GM18870 (cell line): Measurements from ENCODE around the gene TCP1.
"Not testable (repeated sequence)": the region's sequence is repeated elsewhere in the genome, so short reads cannot be mapped to it uniquely, and the experiment has no call there.

Experiments
- ATAC-seq: cut with Tn5 transposase; IDR thresholded peaks from one replicate; pipeline ENCODE4 v1.9.1; 2021; ENCODE audit warnings: moderate library complexity; ENCODE audit not compliant: unreplicated experiment

TCP1 gene

DNA sequence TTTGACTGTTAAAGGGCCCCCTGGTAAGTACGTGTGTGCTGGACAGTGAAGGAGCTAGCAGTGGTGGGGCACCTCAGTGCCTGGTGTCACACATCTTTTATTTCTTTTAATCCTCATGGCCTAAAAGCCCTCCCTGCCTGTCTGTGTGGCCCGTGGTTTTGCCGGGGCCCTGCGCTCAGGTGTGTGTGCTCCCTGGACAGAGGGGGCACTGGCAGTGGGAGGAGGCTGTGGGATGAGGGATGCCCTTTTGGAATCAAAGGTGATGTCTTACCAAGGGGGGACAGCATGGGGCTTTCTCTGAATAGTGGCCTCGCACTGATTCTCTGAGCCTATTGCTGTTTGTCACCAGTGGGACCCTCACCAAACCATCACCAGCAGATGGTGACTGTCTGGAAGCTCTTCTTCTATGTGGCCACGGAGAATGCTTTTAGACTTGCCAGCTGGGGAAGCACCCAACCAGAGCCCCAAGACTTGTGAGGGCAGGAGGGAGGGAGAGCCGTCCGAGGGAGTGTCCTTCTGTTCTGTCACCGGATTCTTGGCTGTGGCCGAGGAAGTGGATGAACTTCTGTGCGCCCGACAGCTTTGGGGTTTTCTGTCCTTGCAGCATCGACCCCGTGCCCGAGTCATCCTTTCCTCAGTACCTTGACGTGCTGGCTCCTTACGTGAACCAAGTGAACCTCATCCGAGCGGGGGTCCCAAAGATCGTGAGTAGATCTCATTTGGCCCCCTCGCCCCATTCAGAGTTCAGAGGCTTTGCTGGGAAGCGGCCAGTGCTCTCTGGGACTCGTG is 28.7 kb upstream of the TCP1 start:
- no peak for ATAC-seq

DNA sequence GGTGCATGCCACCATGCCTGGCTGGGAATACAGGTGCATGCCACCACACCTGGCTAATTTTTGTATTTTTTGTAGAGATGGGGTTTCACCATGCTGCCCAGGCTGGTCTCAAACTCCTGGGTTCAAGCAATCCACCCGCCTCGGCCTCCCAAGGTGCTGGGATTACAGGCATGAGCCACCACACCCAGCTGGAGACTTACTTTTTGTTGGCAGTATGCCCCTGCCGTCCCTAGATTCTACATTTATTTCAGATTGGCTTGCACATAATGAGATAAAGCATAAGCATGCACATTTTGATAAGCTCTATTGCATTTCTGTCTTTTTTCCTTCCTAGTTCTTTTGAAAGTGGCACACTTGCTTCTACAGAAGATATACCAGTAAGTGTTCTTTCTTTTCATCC is 27.4 kb upstream of the TCP1 start:
- ATAC-seq = not testable (repeated sequence)

DNA sequence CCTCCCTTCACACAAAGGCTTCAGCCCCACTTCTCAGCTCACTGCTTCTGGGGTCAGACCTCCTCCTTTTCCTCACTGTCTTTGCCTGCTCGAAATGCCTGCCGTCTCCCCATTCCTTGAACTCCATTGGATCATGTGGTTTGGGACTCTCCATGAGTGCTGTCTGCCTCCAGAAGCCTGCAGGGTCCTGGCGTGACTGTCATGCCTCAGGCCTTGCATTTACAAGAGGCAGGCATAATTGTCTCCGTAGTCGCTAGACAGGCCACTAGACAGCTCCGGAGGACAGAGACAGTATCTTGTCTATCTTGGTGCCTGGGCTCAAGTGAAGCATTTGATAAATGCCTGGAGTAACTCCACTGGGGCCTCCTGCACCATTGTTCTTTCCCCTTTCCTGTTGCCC is 26.0 kb upstream of the TCP1 start:
- no peak for ATAC-seq

DNA sequence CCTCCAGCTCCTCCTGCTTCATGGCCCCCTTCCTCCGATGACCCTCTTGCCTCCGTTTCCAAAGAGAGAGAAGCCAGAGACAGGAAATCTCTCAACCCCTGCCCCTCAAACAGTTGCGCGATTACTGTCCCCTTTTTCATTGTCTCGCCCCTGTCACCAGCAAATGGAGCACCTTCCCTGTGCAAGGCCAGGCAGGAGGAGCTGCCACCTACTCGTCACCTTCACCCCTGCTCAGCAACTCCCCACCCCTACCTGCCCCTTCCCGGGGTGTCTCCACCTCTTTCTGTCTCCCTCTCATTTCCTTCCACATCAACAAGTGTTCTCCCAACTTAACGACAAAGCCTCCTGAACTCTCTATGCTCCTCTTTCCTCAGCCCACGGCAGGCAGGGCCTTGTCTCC is 24.4 kb upstream of the TCP1 start:
- ATAC-seq = no peak

DNA sequence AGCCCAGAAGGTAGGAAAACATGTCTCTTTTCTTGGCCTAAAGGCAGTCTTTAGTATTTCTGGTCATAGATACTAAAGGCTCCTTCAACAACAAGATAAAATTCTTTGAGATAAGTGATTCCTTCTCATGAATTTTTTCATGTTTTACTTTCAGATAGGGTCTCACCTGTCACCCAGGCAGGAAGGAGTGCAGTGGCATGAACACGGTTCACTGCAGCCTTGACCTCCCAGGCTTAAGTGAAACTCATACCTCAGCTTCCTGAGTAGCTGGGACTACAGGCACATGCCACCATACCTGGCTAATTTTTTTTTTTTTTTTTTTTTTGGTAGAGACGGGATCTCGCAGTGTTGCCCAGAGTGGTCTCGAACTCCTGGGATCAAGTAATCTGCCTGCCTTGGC is 19.7 kb upstream of the TCP1 start:
- no peak for ATAC-seq

DNA sequence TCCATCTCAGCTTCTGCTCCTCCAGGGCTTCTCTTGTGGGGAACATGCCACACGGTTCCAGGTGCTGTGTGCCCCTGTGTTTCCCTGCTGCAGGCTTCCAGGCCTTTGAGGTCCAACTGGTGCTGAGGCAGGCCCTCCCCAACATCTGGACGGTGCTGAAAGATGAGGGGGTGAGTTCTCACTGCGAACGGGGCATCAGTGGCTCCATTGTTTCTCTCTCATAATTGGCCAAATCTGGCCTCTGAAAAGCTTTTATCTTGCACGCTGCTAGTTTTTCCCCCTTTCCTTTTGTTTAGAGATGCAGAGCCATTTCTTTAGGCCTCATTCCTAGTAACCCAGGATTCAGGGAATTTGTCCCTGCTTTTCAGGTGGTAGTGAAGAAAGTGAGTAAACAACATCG is 19.2 kb upstream of the TCP1 start:
- ATAC-seq = no peak

DNA sequence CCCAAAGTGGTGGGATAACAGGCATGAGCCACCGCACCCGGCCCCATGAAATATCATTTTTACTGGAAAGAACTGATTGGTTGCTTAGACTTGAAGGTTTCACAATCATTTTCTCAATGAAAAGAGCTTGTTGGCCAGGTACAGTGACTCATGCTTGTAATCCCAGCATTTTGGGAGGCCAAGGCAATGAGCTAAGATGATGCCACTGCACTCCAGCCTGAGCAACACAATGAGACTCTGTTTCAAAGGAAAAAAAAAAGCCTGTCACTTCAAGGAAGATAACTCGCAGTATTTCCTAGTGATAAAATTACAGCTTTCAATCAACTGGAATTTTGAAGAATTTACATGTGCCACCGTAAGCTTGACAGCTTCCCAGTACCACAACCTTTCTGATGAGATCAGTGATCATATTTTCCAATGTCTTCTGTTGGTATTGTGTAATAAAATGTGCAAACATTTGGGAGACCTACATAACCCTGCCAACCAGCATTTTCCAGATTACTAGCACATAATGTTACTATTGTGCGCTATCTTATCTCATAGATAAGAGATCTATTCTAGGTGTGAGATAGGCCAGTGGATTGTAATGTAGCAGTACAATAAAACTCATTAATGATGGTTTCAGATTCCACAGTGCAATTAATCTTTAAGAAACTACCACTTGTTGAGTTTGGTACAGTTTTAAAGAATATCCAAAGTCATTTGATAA is 17.9 kb upstream of the TCP1 start:
- ATAC-seq = no peak

DNA sequence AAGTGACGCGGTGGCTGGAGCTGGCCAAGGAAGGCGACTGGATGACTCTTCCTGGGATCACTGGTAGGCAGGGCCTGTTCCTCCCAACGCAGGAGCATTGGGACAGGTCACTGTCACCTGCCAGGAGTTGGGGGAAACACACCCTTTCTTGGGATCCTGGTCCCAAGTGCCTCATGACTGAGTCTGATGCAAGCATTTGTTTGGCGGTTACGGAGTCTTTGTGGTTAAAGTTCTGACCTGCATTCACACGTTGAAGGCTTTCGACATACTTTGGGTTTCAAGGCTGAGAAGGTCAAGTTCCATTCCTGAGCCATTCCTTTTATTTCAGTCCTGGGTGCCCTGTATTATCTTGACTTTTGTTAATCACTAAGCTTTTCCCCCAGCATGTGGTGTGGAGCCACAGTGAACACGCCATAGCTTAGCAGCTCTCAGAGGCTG is 16.6 kb upstream of the TCP1 start:
- no peak for ATAC-seq

DNA sequence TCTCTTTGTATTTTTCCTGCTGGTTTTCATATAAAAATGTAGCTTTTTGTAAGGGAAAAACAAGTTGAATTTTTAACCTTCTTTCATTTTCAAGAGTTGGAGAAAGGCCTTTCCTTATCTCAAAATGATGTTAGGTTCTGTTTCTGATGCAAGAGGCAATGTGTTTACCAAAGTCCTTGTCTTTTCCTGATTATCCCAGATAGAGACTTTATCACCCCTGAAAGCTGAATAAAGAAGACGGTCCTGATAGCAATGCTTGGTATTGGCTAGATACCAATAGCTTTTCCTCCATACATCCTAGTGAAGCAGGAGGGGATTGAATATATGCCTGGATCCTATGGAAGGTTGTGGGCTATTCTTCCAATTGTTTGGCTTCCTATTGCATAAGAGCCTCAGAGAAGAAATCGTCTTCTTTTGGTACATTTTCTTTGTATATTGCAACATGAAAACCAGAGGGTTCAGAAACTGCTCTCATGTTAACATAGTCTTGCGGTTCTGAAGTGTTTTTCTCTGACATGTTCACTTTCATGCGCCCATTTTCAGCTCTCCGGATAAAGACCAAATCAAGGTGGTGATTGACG is 16.1 kb upstream of the TCP1 start:
- ATAC-seq = no peak

DNA sequence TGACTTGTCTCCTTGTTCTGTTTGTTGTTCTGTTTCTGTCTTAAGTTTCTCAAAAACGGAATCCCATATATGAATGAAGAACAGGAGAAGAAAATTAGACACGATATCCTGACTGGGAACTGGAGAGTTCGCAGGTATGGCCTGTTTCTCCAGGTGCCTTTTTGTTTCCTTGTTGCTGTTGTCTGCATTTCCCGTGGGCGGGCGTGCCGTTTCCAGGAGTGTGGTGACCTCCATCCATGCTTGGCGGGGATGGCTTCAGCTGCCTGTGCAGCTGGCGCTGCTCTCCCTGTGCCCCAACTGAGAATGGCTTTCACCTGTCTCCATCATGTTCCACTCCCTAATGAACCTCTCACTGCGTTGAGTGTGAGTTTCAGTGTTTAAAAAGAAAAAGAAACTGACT is 15.1 kb upstream of the TCP1 start:
- ATAC-seq = no peak

DNA sequence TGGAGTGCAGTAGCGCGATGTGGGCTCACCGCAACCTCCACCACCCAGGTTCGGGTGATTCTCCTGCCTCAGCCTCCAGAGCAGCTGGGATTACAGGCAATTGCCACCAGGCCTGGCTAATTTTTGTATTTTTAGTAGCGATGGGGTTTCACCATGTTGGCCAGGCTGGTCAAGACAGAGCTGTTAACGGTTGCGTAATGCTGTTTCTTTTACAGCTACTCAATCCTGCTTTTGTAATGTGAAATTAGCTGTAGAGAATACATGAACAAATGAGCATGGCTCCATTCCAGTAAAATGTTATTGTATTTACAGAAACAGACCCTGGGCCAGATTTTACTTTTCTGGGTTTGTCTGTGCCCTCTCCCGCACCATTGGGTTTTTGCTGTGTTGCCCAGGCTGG is 12.5 kb upstream of the TCP1 start:
- ATAC-seq = no peak

DNA sequence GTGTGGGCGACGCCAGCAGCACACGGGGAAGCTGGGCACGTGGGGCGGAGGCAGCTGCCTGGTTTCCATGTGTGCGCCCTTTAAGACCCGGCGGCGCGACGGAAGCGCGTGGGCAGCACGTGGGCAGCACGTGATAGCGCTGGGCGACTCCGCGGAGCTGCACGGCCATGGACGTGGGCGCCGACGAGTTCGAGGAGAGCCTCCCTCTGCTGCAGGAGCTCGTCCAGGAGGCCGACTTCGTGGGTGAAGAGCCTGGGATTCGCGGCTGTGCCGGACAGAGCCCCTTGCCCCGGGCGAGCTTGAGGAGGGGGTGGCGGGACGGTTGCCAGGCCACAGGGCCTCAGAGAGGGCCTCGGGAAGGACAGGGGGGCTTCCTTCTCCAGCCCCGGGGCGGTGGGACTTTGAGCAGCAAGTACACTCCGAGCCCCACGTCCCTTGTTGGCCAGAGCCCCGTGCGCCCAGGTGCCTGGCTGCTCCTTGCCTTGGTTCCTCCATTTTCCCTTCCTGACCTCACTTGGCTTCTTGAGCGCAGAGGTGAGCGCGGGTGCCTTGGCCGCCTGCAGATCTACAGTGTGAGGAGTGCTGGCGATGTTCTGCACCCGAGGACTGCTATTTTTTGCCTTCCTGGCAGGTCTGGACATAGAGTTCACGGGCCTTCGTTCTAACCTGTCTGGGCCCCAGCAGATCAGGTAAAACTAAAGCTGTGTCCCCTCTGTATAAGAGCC is 10.9 kb upstream of the TCP1 start, which contains the start of gene PNLDC1:
PNLDC1 (plus strand) TSS at position 136 of the 725 bp plus-strand sequence; CDS start at position 168, 32 bp downstream.
- ATAC-seq = no peak

DNA sequence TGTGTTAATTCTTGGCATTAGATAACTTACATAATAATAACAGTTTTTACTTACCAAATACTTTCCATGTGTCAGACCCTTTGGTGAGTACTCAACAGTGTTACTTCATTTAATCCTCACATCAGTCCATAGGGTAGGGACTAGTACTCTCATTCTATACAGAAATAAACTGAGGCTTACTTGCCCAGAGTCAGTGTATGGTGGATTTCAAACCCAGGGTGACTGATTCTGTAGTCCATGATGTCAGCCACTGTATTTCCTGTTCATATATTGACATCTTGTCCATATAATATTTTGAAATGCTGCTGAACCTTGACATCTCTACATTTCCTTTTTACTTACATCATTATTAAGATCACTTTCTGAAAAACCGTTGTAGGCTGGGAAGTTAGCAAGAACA is 8.2 kb upstream of the TCP1 start:
- ATAC-seq = no peak

DNA sequence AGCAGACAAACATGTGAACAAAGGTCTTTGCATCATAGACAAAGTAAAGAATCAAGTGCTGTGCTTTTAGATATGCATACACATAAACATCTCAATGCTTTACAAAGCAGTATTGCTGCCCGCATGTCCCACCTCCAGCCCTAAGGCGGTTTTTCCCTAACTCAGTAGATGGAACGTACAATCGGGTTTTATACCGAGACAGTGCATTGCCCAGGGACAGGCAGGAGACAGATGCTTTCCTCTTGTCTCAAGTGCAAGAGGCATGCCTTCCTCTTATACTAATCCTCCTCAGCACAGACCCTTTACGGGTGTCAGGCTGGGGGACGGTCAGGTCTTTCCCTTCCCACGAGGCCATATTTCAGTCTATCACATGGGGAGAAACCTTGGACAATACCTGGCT is 5.6 kb upstream of the TCP1 start:
- ATAC-seq = not testable (repeated sequence)

DNA sequence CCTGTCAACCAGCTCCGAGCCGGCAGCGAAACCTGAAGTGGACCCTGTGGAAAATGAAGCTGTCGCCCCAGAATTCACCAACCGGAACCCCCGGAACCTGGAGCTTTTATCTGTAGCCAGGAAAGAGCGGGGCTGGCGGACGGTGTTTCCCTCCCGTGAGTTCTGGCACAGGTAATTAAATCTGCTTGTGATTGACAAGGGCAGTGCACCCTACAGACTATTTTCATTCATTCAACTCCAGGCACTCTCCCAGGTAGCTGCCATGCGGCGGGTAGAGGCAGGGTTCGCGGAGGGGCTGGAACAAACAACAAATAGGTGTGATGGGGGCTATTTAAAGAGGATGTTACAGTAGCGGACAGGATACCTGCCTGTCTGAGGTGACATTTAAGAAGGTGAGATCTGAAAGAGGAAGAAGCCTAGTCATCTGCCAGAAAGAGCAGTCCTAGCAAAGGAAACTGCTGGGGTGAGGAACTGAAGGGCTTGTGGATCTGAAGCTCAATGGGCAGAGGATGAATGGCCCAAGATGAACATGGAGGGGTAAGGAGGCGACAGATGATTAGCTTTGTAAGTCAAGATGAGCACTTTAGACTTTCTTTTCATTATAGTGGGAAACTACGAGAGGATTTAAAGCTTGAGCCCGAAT is 1.7 kb upstream of the TCP1 start:
- no peak for ATAC-seq

DNA sequence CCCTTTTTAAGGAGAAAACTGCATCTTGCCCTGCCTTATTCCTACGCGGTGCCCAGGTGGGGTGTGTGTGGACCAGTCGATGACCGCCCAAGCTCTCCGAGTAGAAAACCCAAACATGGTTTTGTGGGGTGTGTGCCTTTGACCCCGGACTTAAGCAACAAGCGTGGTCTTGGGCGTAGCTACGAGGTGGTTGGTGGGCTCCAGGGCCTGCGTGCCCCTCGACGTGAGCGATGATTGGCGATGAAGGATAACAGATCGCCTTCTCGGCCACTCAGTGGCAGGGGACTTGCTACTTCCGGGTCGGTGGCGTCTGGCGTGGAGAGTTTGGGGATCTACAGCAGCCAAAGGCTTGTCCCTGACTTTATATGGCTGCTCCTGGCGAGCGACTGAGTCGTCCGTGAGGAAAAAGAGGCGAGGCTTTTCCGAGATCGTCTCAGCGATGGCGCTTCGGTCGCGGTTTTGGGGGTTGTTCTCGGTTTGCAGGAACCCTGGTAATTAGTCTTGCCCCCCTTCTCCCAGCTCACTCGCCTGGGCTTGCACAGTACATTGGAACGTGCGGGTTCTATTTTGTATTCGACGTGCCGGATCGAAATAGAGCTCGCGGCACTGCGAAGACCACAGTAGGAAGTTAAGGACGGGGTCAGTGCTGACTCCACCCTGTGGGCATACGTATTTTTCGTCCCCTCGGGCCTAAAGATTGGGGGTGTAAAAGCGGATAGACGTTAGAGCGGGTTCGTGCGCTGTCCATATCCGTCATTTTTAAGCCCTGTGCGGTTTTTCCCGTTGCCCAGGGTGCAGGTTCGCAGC is 950 bp upstream of the TCP1 start, which contains the start of gene MRPL18:
MRPL18 (plus strand) TSS at position 319 of the 807 bp plus-strand sequence; CDS start at position 440, 121 bp downstream.
- peak; percentile 74 for ATAC-seq

DNA sequence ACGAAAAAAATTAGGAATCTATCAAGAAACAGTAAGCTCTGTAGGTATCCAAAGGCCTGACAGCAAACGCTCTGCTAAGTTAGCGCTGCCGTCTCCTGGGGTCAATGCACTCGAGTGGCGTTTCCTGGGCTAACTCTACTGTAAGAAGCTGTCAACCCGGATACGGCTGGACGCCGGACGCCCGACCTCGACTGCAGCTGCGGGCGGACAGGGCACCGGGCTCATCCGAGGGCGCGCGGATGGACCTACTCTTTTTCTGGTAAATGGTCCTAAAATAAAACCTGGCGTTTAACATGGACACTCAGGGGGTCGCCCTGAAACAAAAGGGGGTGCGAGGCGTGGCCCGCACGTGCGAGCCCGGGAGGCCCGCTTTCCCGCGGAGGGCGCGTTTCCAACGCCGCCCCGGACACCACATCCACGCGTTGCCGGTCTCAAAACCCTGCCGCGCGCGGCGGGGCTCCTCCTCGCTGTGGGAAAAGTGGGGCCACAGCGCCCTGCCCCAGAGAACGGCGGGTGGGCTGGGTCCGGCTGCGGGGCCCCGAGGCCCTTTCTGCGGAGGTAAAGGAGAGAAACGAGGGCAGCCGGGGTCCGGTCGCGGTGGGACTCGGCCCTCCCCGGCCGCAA is 537 bp downstream of the TCP1 start:
- no peak for ATAC-seq

DNA sequence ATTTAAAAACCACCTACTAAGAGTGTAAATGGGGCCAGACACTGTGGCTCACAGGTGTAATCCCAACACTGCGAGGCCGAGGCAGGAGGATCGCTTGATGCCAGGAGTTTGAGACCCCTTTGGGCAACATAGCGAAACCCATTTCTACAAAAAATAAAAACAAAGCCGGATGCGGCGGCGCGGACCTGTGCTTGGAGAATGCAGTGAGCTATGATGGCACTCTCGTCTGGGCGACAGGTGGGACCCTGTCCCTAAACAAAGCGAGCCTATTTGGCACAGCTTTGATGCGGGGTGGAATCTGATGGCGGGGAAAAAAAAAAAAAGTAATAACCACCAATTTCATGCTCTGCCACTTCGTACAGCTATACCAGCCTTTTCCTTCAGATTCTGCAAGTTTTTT is 1.1 kb downstream of the TCP1 start:
- no peak for ATAC-seq

DNA sequence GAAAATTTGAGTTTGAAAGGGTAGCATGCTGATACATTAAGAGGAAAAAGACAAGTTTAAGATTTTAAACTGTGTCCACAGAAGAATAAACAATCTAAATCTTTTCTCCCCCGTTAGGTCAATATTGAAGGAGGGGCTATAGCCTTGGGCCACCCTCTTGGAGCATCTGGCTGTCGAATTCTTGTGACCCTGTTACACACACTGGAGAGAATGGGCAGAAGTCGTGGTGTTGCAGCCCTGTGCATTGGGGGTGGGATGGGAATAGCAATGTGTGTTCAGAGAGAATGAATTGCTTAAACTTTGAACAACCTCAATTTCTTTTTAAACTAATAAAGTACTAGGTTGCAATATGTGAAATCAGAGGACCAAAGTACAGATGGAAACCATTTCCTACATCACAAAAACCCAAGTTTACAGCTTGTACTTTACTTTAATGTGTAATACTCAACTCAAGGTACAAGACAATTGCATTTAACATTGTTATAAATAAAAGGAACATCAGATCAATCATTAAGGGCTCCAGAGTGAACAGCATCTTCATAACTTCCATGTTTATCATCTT is 10.8 kb downstream of the TCP1 start:
- ATAC-seq = no peak
